ENCODE measurements around the gene ZFP91.

DNA sequence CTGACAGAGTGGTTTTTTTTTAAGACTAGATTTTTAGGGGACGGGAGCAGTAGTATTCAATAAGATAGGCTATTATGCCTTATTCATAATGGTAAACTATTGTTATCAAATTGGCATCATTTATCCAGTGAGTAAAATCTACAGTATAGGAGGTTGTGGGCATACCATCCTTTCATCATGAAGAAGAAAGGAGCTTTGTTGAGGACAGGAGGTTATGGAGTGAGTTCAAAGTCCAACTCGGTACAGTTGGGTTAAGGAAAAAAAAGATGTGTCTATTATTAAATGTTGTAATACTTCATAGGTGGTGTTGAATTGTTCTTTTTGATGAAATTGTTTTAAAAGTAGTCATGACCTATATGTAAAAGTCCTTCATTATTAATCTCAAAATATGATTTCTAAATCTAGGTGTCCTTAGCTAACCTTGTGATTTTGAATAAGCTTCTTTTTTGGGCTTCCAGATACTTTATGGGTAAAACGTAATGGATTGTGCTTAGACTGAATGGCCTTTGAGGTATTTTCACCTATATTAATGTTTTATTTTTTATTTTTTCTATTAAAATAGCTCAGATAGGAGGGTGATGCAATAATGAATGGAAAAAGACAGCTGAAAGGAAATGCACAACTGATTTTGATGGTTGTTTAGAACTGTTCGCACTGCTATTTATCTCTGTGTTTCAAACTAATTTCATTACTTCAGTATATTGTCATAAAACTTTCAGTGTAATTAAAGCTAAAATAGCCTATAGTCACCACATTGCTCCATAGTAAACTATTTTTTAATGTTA is 28.3 kb downstream of the ZFP91 start:
- TF ChIP-seq YY1 (IDR thresholded peaks at IDR 0.05; ENCODE audit: insufficient read depth, insufficient read length) (no peak), SUZ12 (IDR thresholded peaks at IDR 0.05; ENCODE audit: extremely low read depth, insufficient read depth, insufficient read length) (no peak), ZNF274 (IDR thresholded peaks at IDR 0.05; ENCODE audit: low read depth, low read length) (no peak)

Measured in NT2/D1 (cell line).